ENCODE data around the gene EMC10. TPM values are rescaled to one million over a fixed set of nuclear protein-coding genes. Genes with fewer than 3 reads are reported as not detected.

The EMC10 gene
- total and polyA plus RNA-seq, 2 experiments from 2014 or later: 35.6 to 160 TPM

- Histone ChIP-seq H3K9me2 (replicated peaks; ENCODE audit: insufficient read depth) (no peaks in the 10 kb centered on the region), H4K20me1 (ENCODE audit: insufficient read depth, poor library complexity, severe bottlenecking) (no peaks in the 10 kb centered on the region), H3K27ac (no peak overlapping the region), H3K4me2 (no peak overlapping the region), H3K4me1 (ENCODE audit: insufficient read depth) (no peaks in the 10 kb centered on the region), H3K9me3 (ENCODE audit: low read depth) (no peaks in the 10 kb centered on the region), H3K36me3 (replicated peaks; ENCODE audit: insufficient read depth, low read depth) (no peaks in the 10 kb centered on the region), H3K79me2 (no peaks in the 10 kb centered on the region), H2AFZ (no peak overlapping the region), H3K4me3 (no peak overlapping the region), H3K27me3 (no peaks in the 10 kb centered on the region)
- no peak for TF ChIP-seq EZH2phosphoT487 (IDR thresholded peaks at IDR 0.05; ENCODE audit: low read depth, severe bottlenecking, unreplicated experiment)
- no peak for TF ChIP-seq CTCF (IDR thresholded peaks at IDR 0.05; ENCODE audit: poor library complexity)
- TF ChIP-seq EZH2 (IDR thresholded peaks at IDR 0.05; ENCODE audit: borderline replicate concordance): no peak
- 96% methylated on average over 3 of the region's 3 CpGs for WGBS (ENCODE audit: low lambda C conversion rate, missing lambda C conversion rate)
- DNase-seq (ENCODE audit: low spot score): no peak
These were observed 23.1 kb upstream of the EMC10 start for GRCh38 chr19:50453243-50453642.

GRCh38 chr19:50455992-50456391 lies 20.3 kb upstream of the EMC10 start:
- H2AFZ ChIP-seq: no peak overlapping the region
- no peak overlapping the region for H3K27ac ChIP-seq
- H3K27me3 ChIP-seq: no peaks in the 10 kb centered on the region
- 82% methylated on average over 2 of the region's 2 CpGs for WGBS (ENCODE audit: low lambda C conversion rate, missing lambda C conversion rate)
- H3K4me3 ChIP-seq: no peak overlapping the region
- no peaks in the 10 kb centered on the region for H3K4me1 ChIP-seq (ENCODE audit: insufficient read depth)
- H3K79me2 ChIP-seq: no peaks in the 10 kb centered on the region
- H3K9me3 ChIP-seq (ENCODE audit: low read depth): no peaks in the 10 kb centered on the region
- H3K9me2 ChIP-seq (replicated peaks; ENCODE audit: insufficient read depth): no peaks in the 10 kb centered on the region
- H4K20me1 ChIP-seq (ENCODE audit: insufficient read depth, poor library complexity, severe bottlenecking): no peaks in the 10 kb centered on the region
- H3K36me3 ChIP-seq (replicated peaks; ENCODE audit: insufficient read depth, low read depth): no peaks in the 10 kb centered on the region
- no peak overlapping the region for H3K4me2 ChIP-seq
- DNase-seq (ENCODE audit: low spot score): no peak
- TF ChIP-seq CTCF (IDR thresholded peaks at IDR 0.05; ENCODE audit: poor library complexity) (no peak), EZH2phosphoT487 (IDR thresholded peaks at IDR 0.05; ENCODE audit: low read depth, severe bottlenecking, unreplicated experiment) (no peak), EZH2 (IDR thresholded peaks at IDR 0.05; ENCODE audit: borderline replicate concordance) (no peak)

- 87% methylated on average over 5 of the region's 5 CpGs for WGBS (ENCODE audit: low lambda C conversion rate, missing lambda C conversion rate)
- no peaks in the 10 kb centered on the region for H4K20me1 ChIP-seq (ENCODE audit: insufficient read depth, poor library complexity, severe bottlenecking)
- no peaks in the 10 kb centered on the region for H3K27me3 ChIP-seq
- no peak for DNase-seq (ENCODE audit: low spot score)
- H3K9me3 ChIP-seq (ENCODE audit: low read depth): no peaks in the 10 kb centered on the region
- no peak overlapping the region for H2AFZ ChIP-seq
- no peaks in the 10 kb centered on the region for H3K9me2 ChIP-seq (replicated peaks; ENCODE audit: insufficient read depth)
- H3K36me3 ChIP-seq (replicated peaks; ENCODE audit: insufficient read depth, low read depth): no peaks in the 10 kb centered on the region
- no peaks in the 10 kb centered on the region for H3K79me2 ChIP-seq
- H3K4me3 ChIP-seq: no peak overlapping the region
- no peak overlapping the region for H3K27ac ChIP-seq
- no peaks in the 10 kb centered on the region for H3K4me1 ChIP-seq (ENCODE audit: insufficient read depth)
- no peak overlapping the region for H3K4me2 ChIP-seq
- no peak for TF ChIP-seq EZH2 (IDR thresholded peaks at IDR 0.05; ENCODE audit: borderline replicate concordance)
- no peak for TF ChIP-seq EZH2phosphoT487 (IDR thresholded peaks at IDR 0.05; ENCODE audit: low read depth, severe bottlenecking, unreplicated experiment)
- no peak for TF ChIP-seq CTCF (IDR thresholded peaks at IDR 0.05; ENCODE audit: poor library complexity)
These were observed 19.0 kb upstream of the EMC10 start for GRCh38 chr19:50457300-50457699.
